Heart left ventricle (tissue), 16 donors: ENCODE data around the gene DCTD. TPM values are rescaled to one million over a fixed set of nuclear protein-coding genes. Genes with fewer than 3 reads are reported as not detected.

Experiments
- ATAC-seq, 4 donors: fragments of 200-7000 bp; cut with Tn5 transposase; one replicate each; pipeline ENCODE4 v1.9.1; 2020 to 2022; ENCODE audit warnings: moderate library complexity in 4 of 4, mild to moderate bottlenecking in 3 of 4, moderate number of reproducible peaks in 1 of 4
- DNase-seq, 5 donors: peaks; one replicate each; pipeline ENCODE4 v3.0.0-alpha.2; 2020
- H3K27ac ChIP-seq, 12 donors: fragments of 200-600 bp; sonication (generic) in 4 of 12; one replicate each; pipeline versions ENCODE4 v1.5.0 to v1.8.0; 2016 to 2022; ENCODE audit warnings: mild to moderate bottlenecking in 2 of 12
- H3K27me3 ChIP-seq, 9 donors: fragments of 200-600 bp; sonication (generic) in 2 of 9; one replicate each; pipeline versions ENCODE4 v1.5.1 to v1.8.0; 2016 to 2022; ENCODE audit warnings: mild to moderate bottlenecking in 3 of 9
- H3K36me3 ChIP-seq, 9 donors: fragments of 200-600 bp; sonication (generic) in 2 of 9; one replicate each; pipeline versions ENCODE4 v1.5.0 to v1.8.0; 2018 to 2022; ENCODE audit warnings: mild to moderate bottlenecking in 2 of 9
- H3K4me1 ChIP-seq, 12 donors: fragments of 200-600 bp; sonication (generic) in 4 of 12; one replicate each; pipeline versions ENCODE4 v1.5.0 to v1.8.0; 2016 to 2022; ENCODE audit warnings: mild to moderate bottlenecking in 3 of 12
- H3K4me3 ChIP-seq, 12 donors: fragments of 200-600 bp; sonication (generic) in 4 of 12; one replicate each; pipeline versions ENCODE4 v1.5.0 to v1.8.0; 2017 to 2022; ENCODE audit warnings: mild to moderate bottlenecking in 9 of 12, moderate library complexity in 4 of 12
- H3K9me3 ChIP-seq, 12 donors: fragments of 200-600 bp; sonication (generic) in 4 of 12; one replicate each; pipeline versions ENCODE4 v1.5.0 to v1.8.0; 2016 to 2022; ENCODE audit warnings: mild to moderate bottlenecking in 1 of 12
- POLR2A ChIP-seq, 2 donors: fragments of 450-650 bp; IDR thresholded peaks; one replicate each; pipeline ENCODE4 v1.6.1; 2017; ENCODE audit warnings: antibody characterized with exemption in 2 of 2, mild to moderate bottlenecking in 2 of 2, moderate library complexity in 2 of 2
- WGBS, 4 donors: extraction: QIAGEN DNeasy Blood & Tissue Kit in 2 of 4; methylation state at CpG; one replicate each; pipeline versions ENCODE4 v1.1.5 to v1.1.7; 2013 to 2018; 5-methylcytosine and 5-hydroxymethylcytosine counted together
- intact Hi-C, 10 donors: fragments of 100-400 bp; cut with DNase I; formaldehyde crosslinking; loops; one replicate each; pipeline versions ENCODE4 v1.11.1 to v1.14.2; 2022
- polyA plus RNA-seq, 2 donors: library from polyadenylated mRNA; stranded (reverse); fragments of 200-250 nt; gene quantifications; one replicate each; pipeline ENCODE4 v1.2.3, GENCODE V29; 2013
- total RNA-seq, 9 donors: library from RNA; depleted of rRNA in 2 of 9; stranded (reverse); fragments of >200 nt in 2 of 9; fragmentation: NEBNext Ultra II Directional in 3 of 9; extraction: Animal tissue kit (Norgen Biotek cat#: 25700) in 3 of 9; gene quantifications; one replicate each; pipeline versions ENCODE4 v1.1.0 to v1.2.4, GENCODE V29; 2016 to 2023
- TF ChIP-seq, protein P1 (sequence below), 12 donors: fragments of 200-600 bp; sonication (generic) in 4 of 12; IDR thresholded peaks; one replicate each; pipeline versions ENCODE4 v1.5.0 to v1.8.0; 2018 to 2022; ENCODE audit warnings: antibody characterized with exemption in 12 of 12, mild to moderate bottlenecking in 5 of 12
- donor health status: ischemic (EF 13 %, LVEDD 7.1; RV severe dilation, severe dysfunction).
- donor health status: healthy with polysubstance abuse.
- donor health status: DM: no; HTN: yes; CAD: no.
- donor health status: DM: no; HTN: no; CAD: no.
- donor health status: ischemic (EF 25% LVEDD 6.9; RV normal size, moderate dysfunction).
- donor health status: ischemic (EF 25% LVEDD 5.7; RV mildly dilated, moderate dysfunction).
- donor health status: healthy.
- donor health status: DM: yes; HTN: yes; CAD: no.
- donor health status: ischemic (EF 35%, LVEDD 5.7; RV mildly dilated, moderate dysfunction).
- donor health status: nonischemic (EF 11% LVEDD 7.7; RV severe dilation, severe dysfunction).
- donor health status: DM: yes; HTN: yes; CAD: no.
- donor health status: PGD.
- donor health status: ischemic (EF 29% LVEDD 5.4; RV normal size, mild dysfunction).
- donor health status: nonischemic (EF 23%, LVEDD 6.1; RV moderate dilation, normal function).

The DCTD gene
- total and polyA plus RNA-seq, 11 donors: 16.1 to 55.7 (median 41.2) TPM

DNA sequence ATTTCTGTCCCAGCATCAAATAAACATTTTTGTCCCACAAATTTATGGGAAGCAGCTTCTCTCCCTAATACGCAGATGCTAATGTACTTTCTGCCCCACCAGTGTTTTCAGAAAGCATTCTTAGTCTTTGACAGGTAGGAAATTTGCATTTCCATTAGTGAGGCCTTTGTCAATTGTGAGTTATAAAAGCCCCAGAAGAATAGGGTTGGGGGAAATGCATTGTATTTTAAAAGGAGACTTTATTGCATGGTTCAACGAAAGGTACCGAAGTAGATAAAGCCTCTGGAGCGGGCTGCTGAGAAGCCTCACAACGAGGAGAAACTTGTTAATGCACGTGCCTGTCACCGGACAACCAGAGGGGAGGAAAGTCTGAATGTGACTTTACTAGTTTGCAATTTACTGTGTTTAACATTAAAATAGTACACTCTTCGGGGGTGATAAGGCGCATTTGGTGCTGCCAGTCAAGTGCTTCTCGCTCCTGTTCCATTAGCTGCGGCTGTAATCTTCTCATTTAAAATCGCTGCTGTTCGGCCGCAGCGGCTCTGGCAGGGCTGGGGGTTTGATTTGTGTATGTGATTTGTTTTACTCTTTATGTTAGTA, 63.4 kb downstream of the DCTD start:
- Histone ChIP-seq H3K4me1 (peaks cover 0 to 2% (median 0%) of the 10 kb centered on the region in 12 donors), H3K36me3 (no peaks in the 10 kb centered on the region), H3K9me3 (peaks cover 0 to 10% (median 0%) of the 10 kb centered on the region in 12 donors), H3K27ac (no peak overlapping the region), H3K4me3 (no peak overlapping the region), H3K27me3 (no peaks in the 10 kb centered on the region)
- DNase-seq (no peak), ATAC-seq (no peak)
- intact Hi-C loops: no loop called here
- WGBS, 4 donors: 94 to 95% (median 94%) methylated on average over 15 of the region's 15 CpGs
- TF ChIP-seq POLR2A (IDR thresholded peaks at IDR 0.05): no peak
- TF ChIP-seq, protein P1, sequence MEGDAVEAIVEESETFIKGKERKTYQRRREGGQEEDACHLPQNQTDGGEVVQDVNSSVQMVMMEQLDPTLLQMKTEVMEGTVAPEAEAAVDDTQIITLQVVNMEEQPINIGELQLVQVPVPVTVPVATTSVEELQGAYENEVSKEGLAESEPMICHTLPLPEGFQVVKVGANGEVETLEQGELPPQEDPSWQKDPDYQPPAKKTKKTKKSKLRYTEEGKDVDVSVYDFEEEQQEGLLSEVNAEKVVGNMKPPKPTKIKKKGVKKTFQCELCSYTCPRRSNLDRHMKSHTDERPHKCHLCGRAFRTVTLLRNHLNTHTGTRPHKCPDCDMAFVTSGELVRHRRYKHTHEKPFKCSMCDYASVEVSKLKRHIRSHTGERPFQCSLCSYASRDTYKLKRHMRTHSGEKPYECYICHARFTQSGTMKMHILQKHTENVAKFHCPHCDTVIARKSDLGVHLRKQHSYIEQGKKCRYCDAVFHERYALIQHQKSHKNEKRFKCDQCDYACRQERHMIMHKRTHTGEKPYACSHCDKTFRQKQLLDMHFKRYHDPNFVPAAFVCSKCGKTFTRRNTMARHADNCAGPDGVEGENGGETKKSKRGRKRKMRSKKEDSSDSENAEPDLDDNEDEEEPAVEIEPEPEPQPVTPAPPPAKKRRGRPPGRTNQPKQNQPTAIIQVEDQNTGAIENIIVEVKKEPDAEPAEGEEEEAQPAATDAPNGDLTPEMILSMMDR (IDR thresholded peaks at IDR 0.05): no peak

DNA sequence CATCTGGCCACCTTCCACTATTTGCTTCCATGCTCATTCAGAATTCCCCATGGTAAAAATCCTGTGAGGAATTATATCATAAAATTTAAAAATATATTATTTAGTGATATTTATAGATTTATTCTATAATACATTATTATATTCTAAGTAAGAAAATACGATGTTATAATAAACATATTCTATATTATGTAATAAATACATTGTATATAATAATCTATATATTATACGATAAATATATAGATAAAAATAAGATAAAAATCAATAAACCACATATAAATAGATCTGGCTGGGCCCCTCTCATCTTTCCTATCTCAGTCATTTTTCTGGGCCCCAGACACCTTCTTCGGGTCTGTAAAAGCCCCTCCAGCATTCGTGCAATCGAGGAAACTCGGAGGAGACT, 68.5 kb downstream of the DCTD start:
- TF ChIP-seq, protein P1 (IDR thresholded peaks at IDR 0.05): no peak
- TF ChIP-seq POLR2A (IDR thresholded peaks at IDR 0.05): no peak
- H3K4me1 ChIP-seq: no peaks in the 10 kb centered on the region
- ATAC-seq: no peak
- peaks cover 0 to 6% (median 0%) of the 10 kb centered on the region in 12 donors for H3K9me3 ChIP-seq
- H3K4me3 ChIP-seq: no peak overlapping the region
- no peak for DNase-seq
- 86 to 94% (median 89%) methylated on average over 6 of the region's 6 CpGs for WGBS, 4 donors
- intact Hi-C loops: no loop called here
- H3K36me3 ChIP-seq: no peaks in the 10 kb centered on the region
- no peak overlapping the region for H3K27ac ChIP-seq
- no peaks in the 10 kb centered on the region for H3K27me3 ChIP-seq

DNA sequence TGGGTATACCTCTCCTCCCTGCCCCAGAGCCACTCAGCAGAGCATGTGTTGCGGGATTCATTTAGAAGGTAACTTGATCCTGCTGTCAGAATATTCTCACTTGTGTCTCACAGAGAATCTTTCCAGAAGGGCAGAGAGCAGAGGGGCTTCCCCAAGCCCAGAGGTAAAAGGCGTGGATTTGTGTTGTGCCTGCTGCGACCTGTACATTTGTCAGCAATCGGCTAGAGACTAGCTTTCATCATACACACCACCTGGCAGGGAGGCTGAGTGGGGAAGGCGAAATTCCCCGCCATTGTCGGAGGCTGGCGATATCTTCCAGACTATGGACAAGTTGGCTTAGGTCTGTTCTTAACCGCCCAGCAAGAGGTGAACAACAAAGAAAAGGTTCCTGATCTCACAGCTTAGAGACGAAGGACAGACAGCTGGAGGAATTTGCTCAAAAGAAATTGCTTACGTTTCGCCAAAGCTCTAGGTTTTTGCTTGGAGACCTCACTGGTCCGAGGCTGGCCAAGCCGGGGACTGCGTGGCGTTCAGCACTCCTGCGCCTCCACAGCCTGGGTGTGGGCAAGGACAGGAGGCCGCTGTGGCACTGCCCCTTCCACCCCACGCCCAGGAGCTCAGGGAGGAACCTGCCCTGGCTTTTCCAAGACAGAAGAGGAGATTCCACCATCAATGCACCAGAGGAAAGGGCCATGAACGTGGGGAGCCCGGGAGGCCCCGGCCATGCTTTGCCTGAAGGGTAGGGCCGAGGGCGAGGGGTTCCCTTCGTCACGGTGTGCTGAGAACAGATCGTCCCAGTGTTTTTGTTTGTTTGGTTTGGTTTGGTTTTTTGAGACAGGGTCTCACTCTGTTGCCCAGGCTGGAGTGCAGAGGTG, 69.4 kb downstream of the DCTD start:
- 89 to 95% (median 92%) methylated on average over 27 of the region's 27 CpGs for WGBS, 4 donors
- intact Hi-C loops: no loop called here
- Histone ChIP-seq H3K4me3 (no peak overlapping the region), H3K27ac (no peak overlapping the region), H3K27me3 (no peaks in the 10 kb centered on the region), H3K4me1 (no peaks in the 10 kb centered on the region), H3K36me3 (no peaks in the 10 kb centered on the region), H3K9me3 (peaks cover 0 to 2% (median 0%) of the 10 kb centered on the region in 12 donors)
- DNase-seq (no peak), ATAC-seq (no peak)
- TF ChIP-seq POLR2A (IDR thresholded peaks at IDR 0.05): no peak
- TF ChIP-seq, protein P1 (IDR thresholded peaks at IDR 0.05): no peak

DNA sequence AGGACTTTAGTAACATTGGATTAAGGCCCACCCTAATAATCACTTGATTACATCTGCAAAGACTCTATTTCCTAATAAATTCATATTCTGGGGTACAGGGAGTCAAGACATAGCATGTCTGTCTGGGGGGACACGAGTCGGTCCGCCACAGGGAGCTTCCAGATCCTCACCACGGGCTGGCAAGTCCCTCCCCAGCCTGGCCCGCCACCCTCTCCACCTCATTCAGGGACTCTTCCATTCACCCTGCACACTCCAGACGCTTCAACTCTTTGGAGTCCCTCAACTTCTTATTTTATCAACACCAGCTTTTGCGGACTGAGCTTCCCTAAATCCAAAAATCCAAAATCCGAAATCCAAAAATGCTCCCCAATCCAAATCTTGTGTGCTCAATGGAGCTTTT, 71.2 kb downstream of the DCTD start:
- no peak for TF ChIP-seq POLR2A (IDR thresholded peaks at IDR 0.05)
- TF ChIP-seq, protein P1 (IDR thresholded peaks at IDR 0.05): no peak
- no peaks in the 10 kb centered on the region for H3K9me3 ChIP-seq
- no peaks in the 10 kb centered on the region for H3K27me3 ChIP-seq
- intact Hi-C loops: no loop called here
- H3K27ac ChIP-seq: no peak overlapping the region
- no peaks in the 10 kb centered on the region for H3K36me3 ChIP-seq
- no peak overlapping the region for H3K4me3 ChIP-seq
- 89 to 91% (median 90%) methylated on average over 8 of the region's 8 CpGs for WGBS, 4 donors
- ATAC-seq (no peak), DNase-seq (no peak)
- no peaks in the 10 kb centered on the region for H3K4me1 ChIP-seq
